Activated T-cell treated with anti-CD3 and anti-CD28 coated beads, Interleukin-2, amount 50 U/mL, for 1 hour (primary cell): ENCODE measurements around the gene UVRAG.
"Not testable (repeated sequence)": the region's sequence is repeated elsewhere in the genome, so short reads cannot be mapped to it uniquely, and the experiment has no call there.

Experiments used
- DNase-seq: peaks from one replicate; pipeline ENCODE4 v3.0.0-alpha.2; 2020

The UVRAG gene

GRCh38 chr11:75850787-75851186 is 35.8 kb downstream of the UVRAG start:
- DNase-seq = no peak

GRCh38 chr11:75851203-75851602 is 36.2 kb downstream of the UVRAG start:
- DNase-seq = no peak

GRCh38 chr11:75852406-75853017 is 37.5 kb downstream of the UVRAG start:
- DNase-seq = no peak

GRCh38 chr11:75853563-75853962 is 38.6 kb downstream of the UVRAG start:
- DNase-seq = not testable (repeated sequence)

GRCh38 chr11:75853971-75854370 is 39.0 kb downstream of the UVRAG start:
- DNase-seq = no peak

- no peak for DNase-seq
Measured at GRCh38 chr11:75855206-75855605, 40.2 kb downstream of the UVRAG start.

GRCh38 chr11:75856912-75857311 is 41.9 kb downstream of the UVRAG start:
- no peak for DNase-seq

- DNase-seq = no peak
Measured at GRCh38 chr11:75858042-75858441, 43.0 kb downstream of the UVRAG start.

GRCh38 chr11:75858613-75859012 is 43.6 kb downstream of the UVRAG start:
- no peak for DNase-seq

- no peak for DNase-seq
Measured at GRCh38 chr11:75859614-75860013, 44.6 kb downstream of the UVRAG start.

- DNase-seq = no peak
Measured at GRCh38 chr11:75862437-75862836, 47.4 kb downstream of the UVRAG start.

GRCh38 chr11:75867778-75868374 is 52.9 kb downstream of the UVRAG start:
- DNase-seq = no peak

GRCh38 chr11:75868990-75869389 is 54.0 kb downstream of the UVRAG start:
- no peak for DNase-seq

- no peak for DNase-seq
Measured at GRCh38 chr11:75869661-75870455, 54.8 kb downstream of the UVRAG start.

- no peak for DNase-seq
Measured at GRCh38 chr11:75872887-75873416, 57.9 kb downstream of the UVRAG start.

- DNase-seq = no peak
Measured at GRCh38 chr11:75873417-75874221, 58.6 kb downstream of the UVRAG start.

- no peak for DNase-seq
Measured at GRCh38 chr11:75874684-75875341, 59.8 kb downstream of the UVRAG start.

GRCh38 chr11:75877327-75877726 is 62.3 kb downstream of the UVRAG start:
- DNase-seq = not testable (repeated sequence)

GRCh38 chr11:75877931-75878330 is 62.9 kb downstream of the UVRAG start:
- DNase-seq = not testable (repeated sequence)

- no peak for DNase-seq
Measured at GRCh38 chr11:75878933-75879332, 63.9 kb downstream of the UVRAG start.

GRCh38 chr11:75879737-75880136 is 64.7 kb downstream of the UVRAG start:
- no peak for DNase-seq

GRCh38 chr11:75880343-75880742 is 65.3 kb downstream of the UVRAG start:
- DNase-seq = not testable (repeated sequence)
